ENCODE results near the gene SESN2. TPM values are rescaled to one million over a fixed set of nuclear protein-coding genes. Genes with fewer than 3 reads are reported as not detected.

SESN2 gene
- total and polyA plus RNA-seq, 10 of the 15 experiments (the other 5 are each of a cell fraction or from before 2014, with no cell fraction given): 1.5 to 40.9 (median 17.8) TPM

- TF ChIP-seq ATF2 (IDR thresholded peaks at IDR 0.05; ENCODE audit: low read length) (peak; percentile 68), SIX5 (IDR thresholded peaks at IDR 0.05; ENCODE audit: low read depth, low read length, severe bottlenecking) (no peak), SMARCA5 (IDR thresholded peaks at IDR 0.05) (peak; percentile 65; the same call in 1 of the 2 replicates), GABPA (IDR thresholded peaks at IDR 0.05; ENCODE audit: low read depth) (peak; percentile 58; the same call in 1 of the 2 replicates), PML (IDR thresholded peaks at IDR 0.05; ENCODE audit: low read length) (peak; percentile 72), MTA3 (IDR thresholded peaks at IDR 0.05; ENCODE audit: borderline replicate concordance, low read length) (peak; percentile 87; the same call in 1 of the 2 replicates), EZH2 (IDR thresholded peaks at IDR 0.05; ENCODE audit: borderline replicate concordance, control insufficient read depth, low read depth, low read length) (no peak), SREBF1 (IDR thresholded peaks at IDR 0.05; ENCODE audit: low read length) (no peak), RUNX3 (IDR thresholded peaks at IDR 0.05; ENCODE audit: low read length) (peak; percentile 89), PAX5 (IDR thresholded peaks at IDR 0.05; ENCODE audit: borderline replicate concordance, low read depth, low read length) (peak; percentile 37; the same call in 1 of the 2 replicates), MAX (IDR thresholded peaks at IDR 0.05; ENCODE audit: low read depth, low read length) (no peak), NBN (IDR thresholded peaks at IDR 0.05) (no peak; the same call in 1 of the 2 replicates), CREB1 (IDR thresholded peaks at IDR 0.05; ENCODE audit: low read depth) (peak; percentile 32; the same call in 1 of the 2 replicates), ZZZ3 (IDR thresholded peaks at IDR 0.05; ENCODE audit: control insufficient read depth, insufficient read length, low read depth) (no peak), EED (IDR thresholded peaks at IDR 0.05; ENCODE audit: low read depth) (peak; percentile 60; the same call in 1 of the 2 replicates), ZNF687 (IDR thresholded peaks at IDR 0.05) (peak; percentile 67; the same call in 1 of the 2 replicates)
- TF ChIP-seq, protein P1, sequence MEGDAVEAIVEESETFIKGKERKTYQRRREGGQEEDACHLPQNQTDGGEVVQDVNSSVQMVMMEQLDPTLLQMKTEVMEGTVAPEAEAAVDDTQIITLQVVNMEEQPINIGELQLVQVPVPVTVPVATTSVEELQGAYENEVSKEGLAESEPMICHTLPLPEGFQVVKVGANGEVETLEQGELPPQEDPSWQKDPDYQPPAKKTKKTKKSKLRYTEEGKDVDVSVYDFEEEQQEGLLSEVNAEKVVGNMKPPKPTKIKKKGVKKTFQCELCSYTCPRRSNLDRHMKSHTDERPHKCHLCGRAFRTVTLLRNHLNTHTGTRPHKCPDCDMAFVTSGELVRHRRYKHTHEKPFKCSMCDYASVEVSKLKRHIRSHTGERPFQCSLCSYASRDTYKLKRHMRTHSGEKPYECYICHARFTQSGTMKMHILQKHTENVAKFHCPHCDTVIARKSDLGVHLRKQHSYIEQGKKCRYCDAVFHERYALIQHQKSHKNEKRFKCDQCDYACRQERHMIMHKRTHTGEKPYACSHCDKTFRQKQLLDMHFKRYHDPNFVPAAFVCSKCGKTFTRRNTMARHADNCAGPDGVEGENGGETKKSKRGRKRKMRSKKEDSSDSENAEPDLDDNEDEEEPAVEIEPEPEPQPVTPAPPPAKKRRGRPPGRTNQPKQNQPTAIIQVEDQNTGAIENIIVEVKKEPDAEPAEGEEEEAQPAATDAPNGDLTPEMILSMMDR (IDR thresholded peaks at IDR 0.05 in 2 of 3, conservative IDR thresholded peaks at IDR 0.05 in 1 of 3; ENCODE audit: control insufficient read depth in 2 of 3, extremely low read depth in 1 of 3, insufficient read depth in 1 of 3, low read depth in 3 of 3, low read length in 3 of 3): no peak
- TF ChIP-seq, protein P2, sequence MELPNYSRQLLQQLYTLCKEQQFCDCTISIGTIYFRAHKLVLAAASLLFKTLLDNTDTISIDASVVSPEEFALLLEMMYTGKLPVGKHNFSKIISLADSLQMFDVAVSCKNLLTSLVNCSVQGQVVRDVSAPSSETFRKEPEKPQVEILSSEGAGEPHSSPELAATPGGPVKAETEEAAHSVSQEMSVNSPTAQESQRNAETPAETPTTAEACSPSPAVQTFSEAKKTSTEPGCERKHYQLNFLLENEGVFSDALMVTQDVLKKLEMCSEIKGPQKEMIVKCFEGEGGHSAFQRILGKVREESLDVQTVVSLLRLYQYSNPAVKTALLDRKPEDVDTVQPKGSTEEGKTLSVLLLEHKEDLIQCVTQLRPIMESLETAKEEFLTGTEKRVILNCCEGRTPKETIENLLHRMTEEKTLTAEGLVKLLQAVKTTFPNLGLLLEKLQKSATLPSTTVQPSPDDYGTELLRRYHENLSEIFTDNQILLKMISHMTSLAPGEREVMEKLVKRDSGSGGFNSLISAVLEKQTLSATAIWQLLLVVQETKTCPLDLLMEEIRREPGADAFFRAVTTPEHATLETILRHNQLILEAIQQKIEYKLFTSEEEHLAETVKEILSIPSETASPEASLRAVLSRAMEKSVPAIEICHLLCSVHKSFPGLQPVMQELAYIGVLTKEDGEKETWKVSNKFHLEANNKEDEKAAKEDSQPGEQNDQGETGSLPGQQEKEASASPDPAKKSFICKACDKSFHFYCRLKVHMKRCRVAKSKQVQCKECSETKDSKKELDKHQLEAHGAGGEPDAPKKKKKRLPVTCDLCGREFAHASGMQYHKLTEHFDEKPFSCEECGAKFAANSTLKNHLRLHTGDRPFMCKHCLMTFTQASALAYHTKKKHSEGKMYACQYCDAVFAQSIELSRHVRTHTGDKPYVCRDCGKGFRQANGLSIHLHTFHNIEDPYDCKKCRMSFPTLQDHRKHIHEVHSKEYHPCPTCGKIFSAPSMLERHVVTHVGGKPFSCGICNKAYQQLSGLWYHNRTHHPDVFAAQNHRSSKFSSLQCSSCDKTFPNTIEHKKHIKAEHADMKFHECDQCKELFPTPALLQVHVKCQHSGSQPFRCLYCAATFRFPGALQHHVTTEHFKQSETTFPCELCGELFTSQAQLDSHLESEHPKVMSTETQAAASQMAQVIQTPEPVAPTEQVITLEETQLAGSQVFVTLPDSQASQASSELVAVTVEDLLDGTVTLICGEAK (IDR thresholded peaks at IDR 0.05; ENCODE audit: borderline replicate concordance): no peak; the same call in 1 of the 2 replicates
These were observed 14.6 kb upstream of the SESN2 start (continued) for GRCh38 chr1:28244549-28245251.

Measured in GM12878 (cell line).